Measurements from ENCODE around the gene LONRF3. TPM values are rescaled to one million over a fixed set of nuclear protein-coding genes. Genes with fewer than 3 reads are reported as not detected.

The LONRF3 gene
- total RNA-seq, 3 donors from 2014 or later, result 13.6 to 16.0 (median 15.1) TPM

DNA sequence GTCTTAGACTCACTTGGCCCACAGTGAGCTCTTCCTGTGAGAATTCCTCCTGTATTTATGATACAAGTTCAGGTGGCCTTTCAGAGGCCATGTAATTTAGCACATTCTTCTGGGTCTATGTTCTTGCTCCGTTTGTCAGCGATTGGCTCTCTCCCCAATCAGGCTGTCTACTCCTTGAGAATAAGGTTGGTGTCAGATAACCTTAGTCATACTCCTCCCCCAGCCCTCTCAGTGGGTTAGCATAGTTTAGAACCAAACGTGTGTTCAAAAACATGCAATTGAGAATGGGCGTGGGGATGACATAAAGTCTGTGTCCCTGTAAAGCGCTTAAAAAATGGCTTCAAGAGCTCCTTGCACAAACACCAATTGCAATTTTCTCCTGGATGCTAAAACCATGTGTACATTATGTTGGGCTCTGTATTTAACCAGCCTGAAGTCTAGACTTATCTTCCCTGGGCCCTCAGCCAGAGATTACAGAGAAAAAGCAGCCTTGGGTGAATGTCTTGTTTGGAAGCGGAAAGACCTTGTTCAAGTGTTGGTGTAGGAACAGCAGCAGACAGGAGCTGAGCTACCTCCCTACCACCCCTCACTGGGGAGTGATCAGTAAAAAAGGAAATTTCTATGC is 88.4 kb downstream of the LONRF3 start:
- intact Hi-C loops (cut with DNase I; ENCODE audit: low total_unique reads), result loop anchor here (10.0 kb wide), 1 partner anchor 48 kb away; no protein-coding TSS in a partner anchor
- TF ChIP-seq POLR2A (IDR thresholded peaks at IDR 0.05) (no peak), POLR2AphosphoS5 (IDR thresholded peaks at IDR 0.05) (no peak)
- TF ChIP-seq, protein P1, sequence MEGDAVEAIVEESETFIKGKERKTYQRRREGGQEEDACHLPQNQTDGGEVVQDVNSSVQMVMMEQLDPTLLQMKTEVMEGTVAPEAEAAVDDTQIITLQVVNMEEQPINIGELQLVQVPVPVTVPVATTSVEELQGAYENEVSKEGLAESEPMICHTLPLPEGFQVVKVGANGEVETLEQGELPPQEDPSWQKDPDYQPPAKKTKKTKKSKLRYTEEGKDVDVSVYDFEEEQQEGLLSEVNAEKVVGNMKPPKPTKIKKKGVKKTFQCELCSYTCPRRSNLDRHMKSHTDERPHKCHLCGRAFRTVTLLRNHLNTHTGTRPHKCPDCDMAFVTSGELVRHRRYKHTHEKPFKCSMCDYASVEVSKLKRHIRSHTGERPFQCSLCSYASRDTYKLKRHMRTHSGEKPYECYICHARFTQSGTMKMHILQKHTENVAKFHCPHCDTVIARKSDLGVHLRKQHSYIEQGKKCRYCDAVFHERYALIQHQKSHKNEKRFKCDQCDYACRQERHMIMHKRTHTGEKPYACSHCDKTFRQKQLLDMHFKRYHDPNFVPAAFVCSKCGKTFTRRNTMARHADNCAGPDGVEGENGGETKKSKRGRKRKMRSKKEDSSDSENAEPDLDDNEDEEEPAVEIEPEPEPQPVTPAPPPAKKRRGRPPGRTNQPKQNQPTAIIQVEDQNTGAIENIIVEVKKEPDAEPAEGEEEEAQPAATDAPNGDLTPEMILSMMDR (IDR thresholded peaks at IDR 0.05), result no peak
- no peak for DNase-seq (ENCODE audit: low spot score in 2 of 2)
- Histone ChIP-seq H3K27ac (no peak overlapping the region), H3K4me3 (no peak overlapping the region), H3K36me3 (no peaks in the 10 kb centered on the region), H3K27me3 (peaks cover 0 to 14% of the 10 kb centered on the region in 2 donors), H3K9me3 (no peaks in the 10 kb centered on the region), H3K4me1 (no peaks in the 10 kb centered on the region)

DNA sequence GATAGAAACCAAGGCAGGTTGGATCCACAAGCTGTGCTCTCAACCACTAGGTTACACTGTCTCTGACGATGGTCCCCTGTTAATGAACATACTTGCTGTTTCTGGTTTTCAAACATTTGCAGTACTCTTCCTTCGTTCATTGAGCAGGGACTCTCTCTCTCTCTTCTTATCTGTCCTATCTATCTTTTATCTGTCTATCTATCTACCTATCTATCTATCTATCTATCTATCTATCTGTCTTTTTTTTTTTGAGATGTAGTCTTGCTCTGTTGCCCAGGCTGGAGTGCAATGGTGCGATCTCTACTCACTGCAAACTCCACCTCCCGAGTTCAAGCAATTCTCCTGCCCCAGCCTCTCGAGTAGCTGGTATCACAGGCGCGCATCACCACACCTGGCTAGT is 89.0 kb downstream of the LONRF3 start:
- no peak overlapping the region for H3K27ac ChIP-seq
- H3K9me3 ChIP-seq, result no peaks in the 10 kb centered on the region
- intact Hi-C loops (cut with DNase I; ENCODE audit: low total_unique reads), result loop anchor here (10.0 kb wide), 1 partner anchor 49 kb away; no protein-coding TSS in a partner anchor
- no peak overlapping the region for H3K4me3 ChIP-seq
- TF ChIP-seq, protein P1 (IDR thresholded peaks at IDR 0.05), result no peak
- TF ChIP-seq POLR2A (IDR thresholded peaks at IDR 0.05) (no peak), POLR2AphosphoS5 (IDR thresholded peaks at IDR 0.05) (no peak)
- no peaks in the 10 kb centered on the region for H3K4me1 ChIP-seq
- peaks cover 0 to 12% of the 10 kb centered on the region in 2 donors for H3K27me3 ChIP-seq
- H3K36me3 ChIP-seq, result no peaks in the 10 kb centered on the region
- no peak for DNase-seq (ENCODE audit: low spot score in 2 of 2)

DNA sequence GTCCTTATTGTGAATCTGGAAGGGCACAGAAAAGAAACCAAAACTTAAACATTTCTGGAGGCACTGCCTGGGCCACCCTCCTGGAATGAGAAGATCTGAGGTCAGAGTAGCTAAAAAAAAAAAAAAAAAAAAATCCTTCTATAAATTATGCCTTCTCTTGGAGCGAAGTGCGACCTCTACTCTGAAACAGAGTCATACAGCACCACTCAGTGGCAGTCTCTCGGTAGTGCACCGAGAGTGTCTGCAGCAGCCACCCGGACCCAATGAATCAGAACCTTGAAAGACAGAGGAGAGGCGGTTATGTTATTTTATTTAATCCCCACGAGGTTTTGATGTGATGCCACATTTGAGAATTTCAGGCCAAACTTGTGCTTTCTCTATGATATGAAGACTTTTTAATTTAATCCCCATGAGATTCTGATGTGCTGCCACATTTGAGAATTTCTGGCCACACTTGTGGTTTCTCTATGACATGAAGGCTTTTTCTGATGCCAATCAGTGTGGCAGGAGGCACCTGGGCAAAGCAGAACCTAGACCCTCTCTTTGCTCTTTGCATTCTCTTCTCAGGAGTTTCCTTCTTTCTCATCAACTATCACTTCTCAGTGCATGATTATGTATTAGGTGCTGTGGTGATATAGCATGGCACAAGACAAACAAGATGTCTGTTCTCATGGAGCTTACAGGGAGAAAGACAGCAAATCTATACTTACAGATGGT is 92.8 kb downstream of the LONRF3 start:
- peaks cover 0 to 32% of the 10 kb centered on the region in 2 donors for H3K27me3 ChIP-seq
- no peaks in the 10 kb centered on the region for H3K9me3 ChIP-seq
- H3K36me3 ChIP-seq, result no peaks in the 10 kb centered on the region
- TF ChIP-seq, protein P1 (IDR thresholded peaks at IDR 0.05), result peak in 2 of 3 donors; percentile 42 to 48
- no peak for TF ChIP-seq POLR2A (IDR thresholded peaks at IDR 0.05)
- no peak for TF ChIP-seq POLR2AphosphoS5 (IDR thresholded peaks at IDR 0.05)
- intact Hi-C loops (cut with DNase I; ENCODE audit: low total_unique reads), result loop anchor here (10.0 kb wide), 1 partner anchor 52 kb away; no protein-coding TSS in a partner anchor
- H3K27ac ChIP-seq, result no peak overlapping the region
- H3K4me1 ChIP-seq, result no peaks in the 10 kb centered on the region
- no peak overlapping the region for H3K4me3 ChIP-seq
- peak; percentile 26 to 52 for DNase-seq (ENCODE audit: low spot score in 2 of 2)

Other genes starting within 250 kb of the LONRF3 start
- gene IL13RA1, start 247.0 kb upstream of the LONRF3 start, total RNA-seq, result 10 to 100 TPM; 71.4 to 80.8 (median 77.4) TPM
- gene ZCCHC12, start 150.8 kb upstream of the LONRF3 start, total RNA-seq, result not detected
- gene CT47C1, start 98.4 kb downstream of the LONRF3 start, total RNA-seq, result not detected
- under 1 TPM in 1 of 3 donors, not detected in 2; 0.15 TPM for gene KIAA1210, start 153.2 kb downstream of the LONRF3 start, total RNA-seq